Naive thymus-derived CD4-positive, alpha-beta T cell (primary cell): ENCODE data around the gene SENP7. TPM values are rescaled to one million over a fixed set of nuclear protein-coding genes. Genes with fewer than 3 reads are reported as not detected.
"Not testable (repeated sequence)": the region's sequence is repeated elsewhere in the genome, so short reads cannot be mapped to it uniquely, and the experiment has no call there.

ENCODE experiments used
- ATAC-seq: fragments of 150-1000 bp; cut with Tn5 transposase; 2 replicates; pipeline ENCODE4 v1.10.0; 2021; ENCODE audit warnings: mild to moderate bottlenecking, moderate library complexity
- CTCF ChIA-PET: fragments of 350-600 bp; sonication (Branson Sonifier 250); formaldehyde crosslinking; loops from one replicate; lab custom pipeline; 2021; ENCODE audit warnings: antibody characterized with exemption; lab: Charles Lee
- POLR2A ChIA-PET: fragments of 350-600 bp; sonication (Branson Sonifier 250); formaldehyde crosslinking; loops from one replicate; lab custom pipeline; 2021; ENCODE audit warnings: antibody characterized with exemption, inconsistent platforms; lab: Charles Lee
- DNase-seq, 9 donors: peaks; one replicate each; pipeline versions ENCODE4 v3.0.0 to v3.0.0-alpha.2; 2020 to 2022; ENCODE audit warnings: mixed read lengths in 1 of 9
- H3K27ac ChIP-seq: one replicate; pipeline ENCODE4 v1.7.0; 2013; ENCODE audit warnings: mild to moderate bottlenecking, low read depth, low read length, moderate library complexity
- H3K27me3 ChIP-seq, 2 donors: one replicate each; pipeline ENCODE4 v1.7.0; 2013; ENCODE audit warnings: low read length in 2 of 2, mild to moderate bottlenecking in 2 of 2, moderate library complexity in 2 of 2; ENCODE audit not compliant: control insufficient read depth in 2 of 2, insufficient read depth in 2 of 2
- H3K36me3 ChIP-seq, 3 experiments: 1 replicate in 2 of 3; 2 replicates in 1 of 3; pipeline ENCODE4 v1.7.0; 2013; ENCODE audit warnings: low read length in 3 of 3, mild to moderate bottlenecking in 3 of 3, moderate library complexity in 1 of 3; ENCODE audit not compliant: insufficient read depth in 3 of 3, control insufficient read depth in 2 of 3
- H3K4me1 ChIP-seq, 2 donors: one replicate each; pipeline ENCODE4 v1.7.0; 2013; ENCODE audit warnings: low read length in 2 of 2, mild to moderate bottlenecking in 2 of 2, moderate library complexity in 1 of 2; ENCODE audit not compliant: control insufficient read depth in 2 of 2, insufficient read depth in 2 of 2
- H3K4me3 ChIP-seq: 2 replicates; pipeline ENCODE4 v1.7.0; 2013; ENCODE audit warnings: mild to moderate bottlenecking, low read length
- H3K9me3 ChIP-seq, 3 experiments: 1 replicate in 2 of 3; 2 replicates in 1 of 3; pipeline ENCODE4 v1.7.0; 2013; ENCODE audit warnings: low read length in 3 of 3; ENCODE audit not compliant: control insufficient read depth in 2 of 3
- H3K27ac Mint-ChIP-seq, 9 donors: one replicate each; pipeline ENCODE4 v1.8.0; 2020 to 2022; ENCODE audit warnings: mixed read lengths in 9 of 9, mild to moderate bottlenecking in 8 of 9, moderate library complexity in 5 of 9, inconsistent platforms in 2 of 9
- H3K27me3 Mint-ChIP-seq, 5 donors: one replicate each; pipeline ENCODE4 v1.8.0; 2021 to 2022; ENCODE audit warnings: mixed read lengths in 5 of 5, mild to moderate bottlenecking in 1 of 5
- H3K36me3 Mint-ChIP-seq, 5 donors: one replicate each; pipeline ENCODE4 v1.8.0; 2020 to 2022; ENCODE audit warnings: mixed read lengths in 5 of 5, mild to moderate bottlenecking in 3 of 5, inconsistent platforms in 1 of 5
- H3K4me1 Mint-ChIP-seq, 7 donors: one replicate each; pipeline ENCODE4 v1.8.0; 2020 to 2022; ENCODE audit warnings: mixed read lengths in 7 of 7, mild to moderate bottlenecking in 3 of 7, inconsistent platforms in 1 of 7
- H3K4me3 Mint-ChIP-seq, 10 donors: one replicate each; pipeline ENCODE4 v1.8.0; 2020 to 2022; ENCODE audit warnings: mild to moderate bottlenecking in 10 of 10, mixed read lengths in 10 of 10, moderate library complexity in 6 of 10, inconsistent platforms in 2 of 10
- H3K9me3 Mint-ChIP-seq, 11 donors: one replicate each; pipeline ENCODE4 v1.8.0; 2020 to 2022; ENCODE audit warnings: mixed read lengths in 11 of 11, mild to moderate bottlenecking in 4 of 11, inconsistent platforms in 1 of 11, moderate library complexity in 1 of 11
- intact Hi-C, 2 donors: fragments of 100-400 bp; cut with micrococcal nuclease; formaldehyde crosslinking; loops; one replicate each; pipeline ENCODE4 v1.15.1; 2023
- polyA plus RNA-seq, 2 donors: library from polyadenylated mRNA; unstranded; fragments of 300-500 nt; fragmentation: Illumina TruSeq; gene quantifications; one replicate each; pipeline ENCODE4 v1.2.3, GENCODE V29; 2021
- total RNA-seq, 6 experiments: library from RNA in 5 of 6; stranded (reverse) in 5 of 6; gene quantifications; 1 replicate in 5 of 6; 2 replicates in 1 of 6; pipeline ENCODE4 v1.2.3 and lab custom pipeline; 2021 to 2026

The SENP7 gene
- total RNA-seq (10 to 100 TPM; 28.8 to 79.0 (median 49.5) TPM), polyA plus RNA-seq (10 to 100 TPM; 14.0 TPM), total RNA-seq (lab: John Stamatoyannopoulos, UW) (147 reads per million, percentile 90 among the genes with 10 or more reads in this experiment)

GRCh38 chr3:101512646-101513418 lies at the start of gene SENP7:
Gene SENP7, minus strand, starts transcription at chr3:101513212. Its CDS starts 82 bp downstream, at chr3:101513130.
- DNase-seq, result peak; percentile 55 to 82 (median 76)
- Mint-ChIP-seq H3K4me3 (peak within 1 kb of the TSS; percentile 98 to 100 (median 100)), H3K4me1 (peaks cover 35 to 79% (median 70%) of the 10 kb centered on the region in 7 donors), H3K27me3 (peaks cover 0 to 4% (median 0%) of the 10 kb centered on the region in 5 donors), H3K9me3 (peaks cover 0 to 12% (median 0%) of the 10 kb centered on the region in 11 donors), H3K36me3 (peaks cover 6 to 24% (median 19%) of the 10 kb centered on the region in 5 donors), H3K27ac (peak within 1 kb of the TSS; percentile 96 to 100 (median 98))
- intact Hi-C loops, result loop anchor here (1.0 to 5.0 kb wide), 13 partner anchors 8 to 806 kb away; partner anchors contain the start of genes PCNP (in 2 of the 2), TRMT10C (in 2 of the 2), CEP97 (in 1 of the 2) and NXPE3 (in 1 of the 2)
- ChIA-PET CTCF (interaction anchor here (0.6 to 1.1 kb wide), 5 partner anchors 9 to 165 kb away, joined by 3 to 4 read pairs (median 3); no protein-coding TSS in a partner anchor), POLR2A (interaction anchor here (0.9 to 3.9 kb wide), 11 partner anchors 9 to 61 kb away, joined by 3 to 26 read pairs (median 9); partner anchors contain the start of genes PCNP and TRMT10C)
- peak within 1 kb of the TSS; percentile 92 for H3K27ac ChIP-seq
- H3K27me3 ChIP-seq, result no peaks in the 10 kb centered on the region
- peak within 1 kb of the TSS; percentile 84 for H3K4me3 ChIP-seq
- no peaks in the 10 kb centered on the region for H3K9me3 ChIP-seq
- H3K4me1 ChIP-seq, result peaks cover 24 to 41% of the 10 kb centered on the region in 2 donors
- ATAC-seq, result peak; percentile 74
- peaks cover 0 to 7% (median 0%) of the 10 kb centered on the region in 3 experiments for H3K36me3 ChIP-seq

GRCh38 chr3:101561630-101562328 lies 48.8 kb upstream of the SENP7 start, which contains the start of gene TRMT10C:
Gene TRMT10C, plus strand, starts transcription at chr3:101561868. Its CDS starts 2,914 bp downstream, at chr3:101564782.
- POLR2A ChIA-PET, result interaction anchor here (0.6 to 3.1 kb wide), 19 partner anchors 8 to 1237 kb away, joined by 3 to 24 read pairs (median 4); partner anchors contain the start of genes PCNP, RPL24 and SENP7
- H3K4me3 Mint-ChIP-seq, result peak within 1 kb of the TSS; percentile 95 to 99 (median 99)
- peaks cover 19 to 48% (median 38%) of the 10 kb centered on the region in 7 donors for H3K4me1 Mint-ChIP-seq
- Histone ChIP-seq H3K4me3 (peak within 1 kb of the TSS; percentile 94), H3K36me3 (peaks cover 0 to 20% (median 7%) of the 10 kb centered on the region in 3 experiments), H3K27me3 (no peaks in the 10 kb centered on the region), H3K9me3 (no peaks in the 10 kb centered on the region), H3K4me1 (peaks cover 8 to 14% of the 10 kb centered on the region in 2 donors), H3K27ac (peak within 1 kb of the TSS; percentile 93)
- H3K27me3 Mint-ChIP-seq, result peaks cover 2 to 10% (median 3%) of the 10 kb centered on the region in 5 donors
- CTCF ChIA-PET, result interaction anchor here (0.6 to 1.3 kb wide), 2 partner anchors 12 to 232 kb away, joined by 3 to 5 read pairs; partner anchors contain the start of gene PCNP
- peak; percentile 77 to 94 (median 91) for DNase-seq
- intact Hi-C loops, result loop anchor here (1.0 to 10.0 kb wide), 12 partner anchors 12 to 1301 kb away; partner anchors contain the start of genes SENP7 (in 2 of the 2), ZBTB11 (in 2 of the 2), CEP97 (in 1 of the 2) and NIT2 (in 1 of the 2)
- ATAC-seq, result peak; percentile 98
- no peaks in the 10 kb centered on the region for H3K9me3 Mint-ChIP-seq
- peak within 1 kb of the TSS; percentile 93 to 99 (median 98) for H3K27ac Mint-ChIP-seq
- H3K36me3 Mint-ChIP-seq, result peaks cover 10 to 33% (median 23%) of the 10 kb centered on the region in 5 donors

- DNase-seq (no peak), ATAC-seq (no peak)
- ChIA-PET CTCF (interaction anchor here (0.8 to 1.3 kb wide), 2 partner anchors 22 to 121 kb away, joined by 3 to 5 read pairs; no protein-coding TSS in a partner anchor), POLR2A (no interaction called here)
- H3K27me3 ChIP-seq, result no peaks in the 10 kb centered on the region
- peaks cover 0 to 5% (median 0%) of the 10 kb centered on the region in 5 donors for H3K36me3 Mint-ChIP-seq
- no peak overlapping the region for H3K4me3 ChIP-seq
- H3K4me1 Mint-ChIP-seq, result peaks cover 0 to 8% (median 6%) of the 10 kb centered on the region in 7 donors
- intact Hi-C loops, result no loop called here
- H3K27ac ChIP-seq, result no peak overlapping the region
- H3K27ac Mint-ChIP-seq, result no peak overlapping the region
- no peak overlapping the region for H3K4me3 Mint-ChIP-seq
- H3K9me3 ChIP-seq, result no peaks in the 10 kb centered on the region
- H3K36me3 ChIP-seq, result no peaks in the 10 kb centered on the region
- H3K4me1 ChIP-seq, result peaks cover 0 to 3% of the 10 kb centered on the region in 2 donors
- H3K27me3 Mint-ChIP-seq, result peaks cover 7 to 16% (median 10%) of the 10 kb centered on the region in 5 donors
- no peaks in the 10 kb centered on the region for H3K9me3 Mint-ChIP-seq
These were observed 43.1 kb upstream of the SENP7 start for GRCh38 chr3:101556064-101556463.

DNA sequence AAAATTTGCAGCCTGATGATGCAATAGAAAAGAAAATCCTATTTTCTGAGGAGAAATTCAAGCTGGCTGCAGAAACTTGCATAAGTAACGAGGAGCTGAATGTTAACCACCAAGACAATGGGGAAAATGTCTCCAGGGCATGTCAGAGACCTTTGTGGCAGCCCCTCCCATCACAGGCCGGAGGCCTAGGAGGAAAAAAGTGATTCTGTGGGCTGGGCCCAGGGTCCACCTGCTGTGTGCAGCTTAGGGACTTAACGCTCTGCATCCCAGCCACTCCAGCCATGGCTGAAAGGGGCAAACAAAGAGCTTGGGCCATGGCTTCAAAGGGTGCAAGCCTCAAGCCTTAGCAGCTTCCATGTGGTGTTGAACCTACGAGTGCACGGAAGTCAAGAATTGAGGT lies 40.4 kb upstream of the SENP7 start:
- H3K4me3 Mint-ChIP-seq, H3K4me1 ChIP-seq, H3K36me3 Mint-ChIP-seq, ATAC-seq, H3K4me3 ChIP-seq, H3K9me3 ChIP-seq, DNase-seq, H3K36me3 ChIP-seq, H3K4me1 Mint-ChIP-seq, intact Hi-C loops, H3K9me3 Mint-ChIP-seq, H3K27ac Mint-ChIP-seq, H3K27ac ChIP-seq, H3K27me3 ChIP-seq: not testable (repeated sequence)
- peaks cover 4 to 13% (median 8%) of the 10 kb centered on the region in 5 donors for H3K27me3 Mint-ChIP-seq
- CTCF ChIA-PET, result interaction anchor here (1.0 kb wide), 1 partner anchor 10 kb away, joined by 3 read pairs; no protein-coding TSS in a partner anchor
- POLR2A ChIA-PET, result interaction anchor here (0.8 kb wide), 1 partner anchor 9 kb away, joined by 3 read pairs; the partner anchor contains the start of gene TRMT10C

- H3K9me3 Mint-ChIP-seq, H3K4me3 Mint-ChIP-seq, H3K36me3 ChIP-seq, DNase-seq, H3K27me3 ChIP-seq, intact Hi-C loops, H3K27me3 Mint-ChIP-seq, H3K4me1 ChIP-seq, H3K4me3 ChIP-seq, ATAC-seq, H3K4me1 Mint-ChIP-seq, H3K9me3 ChIP-seq, H3K27ac ChIP-seq, H3K27ac Mint-ChIP-seq, POLR2A ChIA-PET, CTCF ChIA-PET, H3K36me3 Mint-ChIP-seq: not testable (repeated sequence)
These were observed 38.5 kb upstream of the SENP7 start for GRCh38 chr3:101551359-101552081.
